GM18861 (cell line): ENCODE measurements around the gene NME7.
"Not testable (repeated sequence)": the region's sequence is repeated elsewhere in the genome, so short reads cannot be mapped to it uniquely, and the experiment has no call there.

ENCODE experiments used
- ATAC-seq: cut with Tn5 transposase; IDR thresholded peaks from one replicate; pipeline ENCODE4 v1.9.1; 2021; ENCODE audit not compliant: unreplicated experiment

The NME7 gene

GRCh38 chr1:169308313-169309039, 59.1 kb downstream of the NME7 start:
- no peak for ATAC-seq

- no peak for ATAC-seq
Observed at GRCh38 chr1:169307176-169307575, 60.4 kb downstream of the NME7 start.

GRCh38 chr1:169305948-169306347, 61.6 kb downstream of the NME7 start:
- no peak for ATAC-seq

- no peak for ATAC-seq
Observed at GRCh38 chr1:169305356-169305755, 62.2 kb downstream of the NME7 start.

GRCh38 chr1:169300854-169301253, 66.7 kb downstream of the NME7 start:
- ATAC-seq: no peak

- ATAC-seq: no peak
Observed at GRCh38 chr1:169298441-169298840, 69.2 kb downstream of the NME7 start.

- no peak for ATAC-seq
Observed at GRCh38 chr1:169295846-169296245, 71.8 kb downstream of the NME7 start.

GRCh38 chr1:169295425-169295824, 72.2 kb downstream of the NME7 start:
- ATAC-seq: no peak

GRCh38 chr1:169289016-169289415, 78.6 kb downstream of the NME7 start:
- ATAC-seq: no peak

GRCh38 chr1:169288011-169288414, 79.6 kb downstream of the NME7 start:
- ATAC-seq: no peak

GRCh38 chr1:169287280-169287679, 80.3 kb downstream of the NME7 start:
- ATAC-seq: no peak

- ATAC-seq: not testable (repeated sequence)
Observed at GRCh38 chr1:169281562-169281961, 86.0 kb downstream of the NME7 start.

- no peak for ATAC-seq
Observed at GRCh38 chr1:169271098-169271497, 96.5 kb downstream of the NME7 start.

GRCh38 chr1:169266133-169266532, 101.5 kb downstream of the NME7 start:
- no peak for ATAC-seq

GRCh38 chr1:169263059-169263458, 104.5 kb downstream of the NME7 start:
- no peak for ATAC-seq

GRCh38 chr1:169261884-169262283, 105.7 kb downstream of the NME7 start:
- no peak for ATAC-seq

- no peak for ATAC-seq
Observed at GRCh38 chr1:169260478-169261151, 107.0 kb downstream of the NME7 start.

- ATAC-seq: no peak
Observed at GRCh38 chr1:169259816-169260215, 107.8 kb downstream of the NME7 start.

- ATAC-seq: no peak
Observed at GRCh38 chr1:169250795-169251194, 116.8 kb downstream of the NME7 start.

- no peak for ATAC-seq
Observed at GRCh38 chr1:169250022-169250421, 117.6 kb downstream of the NME7 start.

GRCh38 chr1:169249611-169250010, 118.0 kb downstream of the NME7 start:
- no peak for ATAC-seq

- no peak for ATAC-seq
Observed at GRCh38 chr1:169245706-169246105, 121.9 kb downstream of the NME7 start.
